Loucy (cell line): ENCODE results near the gene EXD1.
"Not testable (repeated sequence)": the region's sequence is repeated elsewhere in the genome, so short reads cannot be mapped to it uniquely, and the experiment has no call there.

Source experiments
- H2AFZ ChIP-seq: fragments of 200-600 bp; sonication (generic); 2 replicates; pipeline ENCODE4 v1.6.0; 2016; ENCODE audit warnings: antibody characterized with exemption, mild to moderate bottlenecking, low read length, moderate library complexity
- H3F3A ChIP-seq: fragments of 200-600 bp; 2 replicates; pipeline ENCODE4 v1.6.0; 2016; ENCODE audit warnings: antibody characterized with exemption, low read depth, mild to moderate bottlenecking
- H3K27me3 ChIP-seq: fragments of 200-600 bp; sonication (generic); 2 replicates; pipeline ENCODE4 v1.6.1; 2014; ENCODE audit warnings: low read length, mild to moderate bottlenecking; ENCODE audit not compliant: insufficient read depth, poor library complexity, severe bottlenecking
- H3K36me3 ChIP-seq: fragments of 200-600 bp; sonication (generic); 2 replicates; pipeline ENCODE4 v1.6.1; 2016; ENCODE audit warnings: low read length; ENCODE audit not compliant: insufficient read depth
- H3K4me1 ChIP-seq: fragments of 200-600 bp; sonication (generic); 2 replicates; pipeline ENCODE4 v1.5.1; 2014; ENCODE audit warnings: low read length, mild to moderate bottlenecking; ENCODE audit not compliant: insufficient read depth, poor library complexity, severe bottlenecking
- H3K4me2 ChIP-seq: fragments of 200-600 bp; sonication (generic); 2 replicates; pipeline ENCODE4 v1.6.0; 2014; ENCODE audit warnings: antibody characterized with exemption, low read length, low read depth, mild to moderate bottlenecking; ENCODE audit not compliant: poor library complexity, severe bottlenecking
- H3K4me3 ChIP-seq: fragments of 200-600 bp; sonication (generic); 2 replicates; pipeline ENCODE4 v1.5.1; 2014; ENCODE audit warnings: low read length, mild to moderate bottlenecking, mixed read lengths; ENCODE audit not compliant: poor library complexity, severe bottlenecking
- H3K79me2 ChIP-seq: fragments of 200-600 bp; sonication (generic); 2 replicates; pipeline ENCODE4 v1.6.1; 2014; ENCODE audit warnings: low read length; ENCODE audit not compliant: insufficient read depth
- H3K9ac ChIP-seq: fragments of 200-600 bp; sonication (generic); 2 replicates; pipeline ENCODE4 v1.6.0; 2014; ENCODE audit warnings: mild to moderate bottlenecking, low read depth, low read length, moderate library complexity; ENCODE audit not compliant: poor library complexity, severe bottlenecking
- H3K9me2 ChIP-seq: fragments of 200-600 bp; sonication (generic); replicated peaks from 2 replicates; pipeline ENCODE4 v1.6.1; 2016; ENCODE audit warnings: low read depth, low read length, mixed read lengths
- H3K9me3 ChIP-seq: fragments of 200-600 bp; sonication (generic); 2 replicates; pipeline ENCODE4 v1.6.1; 2014; ENCODE audit warnings: mild to moderate bottlenecking, antibody characterized with exemption, low read length, low read depth; ENCODE audit not compliant: insufficient read depth
- H4K20me1 ChIP-seq: fragments of 200-600 bp; sonication (generic); 2 replicates; pipeline ENCODE4 v1.6.0; 2014; ENCODE audit warnings: antibody characterized with exemption, low read length, mild to moderate bottlenecking; ENCODE audit not compliant: insufficient read depth, poor library complexity, severe bottlenecking
- CTCF ChIP-seq: fragments of 200-600 bp; sonication (generic); conservative IDR thresholded peaks from 2 replicates; pipeline ENCODE4 v1.5.1; 2014; ENCODE audit warnings: mild to moderate bottlenecking, antibody characterized with exemption, low read length
- EZH2phosphoT487 ChIP-seq: fragments of 200-600 bp; IDR thresholded peaks from 2 replicates; pipeline ENCODE4 v1.6.1; 2018; ENCODE audit warnings: antibody characterized with exemption, mild to moderate bottlenecking, moderate library complexity, borderline replicate concordance

EXD1 gene

DNA sequence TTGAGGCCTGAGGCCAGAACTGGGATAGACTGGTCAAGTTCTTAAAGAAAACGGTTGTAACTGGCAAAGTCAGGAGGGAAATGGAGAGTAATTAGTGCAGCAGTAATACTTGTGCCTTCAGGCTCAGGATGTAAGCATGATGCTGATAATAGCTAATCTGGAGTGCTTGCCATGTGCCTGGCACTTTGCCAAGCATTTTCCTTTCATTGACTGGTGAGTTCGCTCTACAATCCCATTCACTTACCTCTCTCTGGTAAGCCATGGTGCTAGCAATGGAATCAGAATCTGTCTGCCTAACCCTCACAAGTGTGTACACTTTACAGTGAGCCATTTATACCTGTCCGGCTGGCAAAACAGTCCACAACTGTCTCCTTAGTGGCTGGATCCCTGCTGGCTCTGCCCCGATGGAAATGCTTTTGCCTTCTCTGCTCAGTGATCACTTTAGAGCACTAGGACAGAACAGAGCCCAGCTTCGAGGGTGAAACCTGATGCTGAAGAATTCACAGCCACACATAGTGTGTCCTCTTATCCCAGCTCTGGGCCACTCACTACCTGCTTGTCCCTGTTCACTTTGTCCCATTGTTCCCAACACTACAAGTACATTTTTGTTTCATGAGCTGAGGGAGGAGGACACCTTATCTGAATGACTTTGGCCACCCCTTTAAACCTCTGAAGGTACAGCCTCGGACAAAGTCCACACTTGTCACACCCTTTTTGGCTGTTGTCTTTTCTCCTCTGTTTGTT lies 10.8 kb upstream of the EXD1 start:
- H3K4me3 ChIP-seq: no peak overlapping the region
- TF ChIP-seq CTCF: no peak
- no peak for TF ChIP-seq EZH2phosphoT487
- no peak overlapping the region for H3K4me2 ChIP-seq
- H3K9me3 ChIP-seq: no peaks in the 10 kb centered on the region
- H3K36me3 ChIP-seq: peaks cover 19% of the 10 kb centered on the region; the same call in 1 of the 2 replicates
- H3K27me3 ChIP-seq: no peaks in the 10 kb centered on the region
- no peaks in the 10 kb centered on the region for H4K20me1 ChIP-seq
- no peak overlapping the region for H3K9ac ChIP-seq
- H3F3A ChIP-seq: no peaks in the 10 kb centered on the region
- H2AFZ ChIP-seq: no peak overlapping the region
- no peaks in the 10 kb centered on the region for H3K9me2 ChIP-seq
- H3K4me1 ChIP-seq: peaks cover 12% of the 10 kb centered on the region
- H3K79me2 ChIP-seq: peaks cover 26% of the 10 kb centered on the region; the same call in 1 of the 2 replicates

- no peaks in the 10 kb centered on the region for H3K9me3 ChIP-seq
- H2AFZ ChIP-seq: no peak overlapping the region
- H3K4me1 ChIP-seq: peaks cover 32% of the 10 kb centered on the region
- no peaks in the 10 kb centered on the region for H3K27me3 ChIP-seq
- no peaks in the 10 kb centered on the region for H4K20me1 ChIP-seq
- peaks cover 4% of the 10 kb centered on the region; the same call in 1 of the 2 replicates for H3K36me3 ChIP-seq
- H3K4me3 ChIP-seq: no peak overlapping the region
- H3F3A ChIP-seq: no peaks in the 10 kb centered on the region
- H3K9ac ChIP-seq: peak overlapping the region; percentile 22
- no peaks in the 10 kb centered on the region for H3K9me2 ChIP-seq
- no peak for TF ChIP-seq CTCF
- TF ChIP-seq EZH2phosphoT487: no peak
- no peak overlapping the region for H3K4me2 ChIP-seq
- peaks cover 57% of the 10 kb centered on the region for H3K79me2 ChIP-seq
These were observed 7.5 kb upstream of the EXD1 start for GRCh38 chr15:41238100-41238499.

GRCh38 chr15:41235929-41236328 lies 5.4 kb upstream of the EXD1 start:
- no peaks in the 10 kb centered on the region for H3K27me3 ChIP-seq
- H3K9ac ChIP-seq: no peak overlapping the region
- no peaks in the 10 kb centered on the region for H3K9me3 ChIP-seq
- peaks cover 3% of the 10 kb centered on the region for H4K20me1 ChIP-seq
- H3K4me2 ChIP-seq: peak overlapping the region; percentile 95
- no peaks in the 10 kb centered on the region for H3K9me2 ChIP-seq
- peaks cover 42% of the 10 kb centered on the region for H3K4me1 ChIP-seq
- H3F3A ChIP-seq: no peaks in the 10 kb centered on the region
- peaks cover 66% of the 10 kb centered on the region for H3K79me2 ChIP-seq
- H3K4me3 ChIP-seq: no peak overlapping the region
- H3K36me3 ChIP-seq: peaks cover 1% of the 10 kb centered on the region; the same call in 1 of the 2 replicates
- no peak overlapping the region for H2AFZ ChIP-seq
- TF ChIP-seq EZH2phosphoT487 (no peak), CTCF (no peak)

- Histone ChIP-seq H3K4me3 (peak overlapping the region; percentile 93), H3K4me2 (peak overlapping the region; percentile 95), H3K4me1 (peaks cover 41% of the 10 kb centered on the region), H3K9ac (peak overlapping the region; percentile 28), H3K79me2 (peaks cover 64% of the 10 kb centered on the region)
- not testable (repeated sequence) for H4K20me1 ChIP-seq, H3K36me3 ChIP-seq, H3K9me3 ChIP-seq, H3F3A ChIP-seq, H2AFZ ChIP-seq, H3K9me2 ChIP-seq, H3K27me3 ChIP-seq
These were observed 4.7 kb upstream of the EXD1 start for GRCh38 chr15:41235228-41235627.
